ENCODE results near the gene NPFFR1.

Gene NPFFR1

DNA sequence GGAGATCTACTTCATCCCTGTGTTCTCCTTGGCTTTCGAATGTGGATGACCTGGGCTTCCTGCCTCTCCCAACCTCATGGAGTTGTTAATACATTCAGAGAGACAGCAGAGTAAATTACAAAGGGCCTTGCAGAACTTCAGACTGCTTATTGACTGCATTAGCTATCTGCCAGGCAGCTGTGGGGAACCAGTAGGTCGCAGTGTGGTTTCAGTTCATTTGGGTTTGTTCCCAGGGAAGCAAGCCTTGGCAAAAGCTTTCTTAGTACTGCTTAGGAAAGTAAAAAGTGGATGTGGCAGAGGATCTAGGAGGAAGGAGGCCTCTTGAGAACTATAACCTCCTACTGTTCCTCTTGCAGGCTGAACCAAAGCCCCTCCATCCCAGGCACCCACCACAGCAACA lies 9.2 kb downstream of the NPFFR1 start:
- Histone ChIP-seq H3K27me3 (ENCODE audit: insufficient read depth, insufficient read length) (no peaks in the 10 kb centered on the region), H3K4me3 (ENCODE audit: insufficient read length, low read depth) (no peak overlapping the region), H3K9ac (ENCODE audit: insufficient read length, low read depth) (no peak overlapping the region), H3K36me3 (ENCODE audit: insufficient read depth, insufficient read length, low read length) (no peaks in the 10 kb centered on the region), H3K9me3 (ENCODE audit: insufficient read depth, low read length) (no peaks in the 10 kb centered on the region), H3K4me1 (ENCODE audit: insufficient read depth, insufficient read length) (peaks cover 6% of the 10 kb centered on the region)
- no peak for DNase-seq (ENCODE audit: low read depth, low spot score)
- TF ChIP-seq YY1 (IDR thresholded peaks at IDR 0.05; ENCODE audit: insufficient read depth, insufficient read length) = no peak
- no peak for TF ChIP-seq ZNF274 (IDR thresholded peaks at IDR 0.05; ENCODE audit: low read depth, low read length)
- TF ChIP-seq SUZ12 (IDR thresholded peaks at IDR 0.05; ENCODE audit: extremely low read depth, insufficient read depth, insufficient read length) = no peak

DNA sequence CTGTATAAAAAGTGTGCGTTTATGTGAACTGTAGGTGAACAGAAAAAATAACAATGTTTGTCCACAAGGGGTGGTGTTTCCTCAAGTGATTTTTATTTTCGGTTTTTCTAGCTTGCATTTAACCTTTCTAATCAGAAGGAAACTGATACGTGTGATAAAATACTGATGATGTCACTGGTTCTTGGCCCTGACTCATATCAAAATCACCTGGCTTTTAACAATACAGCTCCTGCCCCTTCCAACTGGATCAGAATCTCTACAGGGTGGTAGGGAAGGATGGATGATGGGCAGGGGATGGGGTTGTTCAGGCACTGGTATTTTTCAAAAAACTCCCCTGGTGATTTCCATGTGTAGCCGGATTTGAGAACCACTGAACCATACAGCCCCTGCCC lies 10.9 kb downstream of the NPFFR1 start:
- H3K9me3 ChIP-seq (ENCODE audit: insufficient read depth, low read length) = no peaks in the 10 kb centered on the region
- no peak overlapping the region for H3K4me3 ChIP-seq (ENCODE audit: insufficient read length, low read depth)
- H3K36me3 ChIP-seq (ENCODE audit: insufficient read depth, insufficient read length, low read length) = no peaks in the 10 kb centered on the region
- H3K27me3 ChIP-seq (ENCODE audit: insufficient read depth, insufficient read length) = no peaks in the 10 kb centered on the region
- no peak overlapping the region for H3K9ac ChIP-seq (ENCODE audit: insufficient read length, low read depth)
- no peak for DNase-seq (ENCODE audit: low read depth, low spot score)
- TF ChIP-seq ZNF274 (IDR thresholded peaks at IDR 0.05; ENCODE audit: low read depth, low read length) (no peak), SUZ12 (IDR thresholded peaks at IDR 0.05; ENCODE audit: extremely low read depth, insufficient read depth, insufficient read length) (no peak), YY1 (IDR thresholded peaks at IDR 0.05; ENCODE audit: insufficient read depth, insufficient read length) (no peak)
- peaks cover 6% of the 10 kb centered on the region for H3K4me1 ChIP-seq (ENCODE audit: insufficient read depth, insufficient read length)

DNA sequence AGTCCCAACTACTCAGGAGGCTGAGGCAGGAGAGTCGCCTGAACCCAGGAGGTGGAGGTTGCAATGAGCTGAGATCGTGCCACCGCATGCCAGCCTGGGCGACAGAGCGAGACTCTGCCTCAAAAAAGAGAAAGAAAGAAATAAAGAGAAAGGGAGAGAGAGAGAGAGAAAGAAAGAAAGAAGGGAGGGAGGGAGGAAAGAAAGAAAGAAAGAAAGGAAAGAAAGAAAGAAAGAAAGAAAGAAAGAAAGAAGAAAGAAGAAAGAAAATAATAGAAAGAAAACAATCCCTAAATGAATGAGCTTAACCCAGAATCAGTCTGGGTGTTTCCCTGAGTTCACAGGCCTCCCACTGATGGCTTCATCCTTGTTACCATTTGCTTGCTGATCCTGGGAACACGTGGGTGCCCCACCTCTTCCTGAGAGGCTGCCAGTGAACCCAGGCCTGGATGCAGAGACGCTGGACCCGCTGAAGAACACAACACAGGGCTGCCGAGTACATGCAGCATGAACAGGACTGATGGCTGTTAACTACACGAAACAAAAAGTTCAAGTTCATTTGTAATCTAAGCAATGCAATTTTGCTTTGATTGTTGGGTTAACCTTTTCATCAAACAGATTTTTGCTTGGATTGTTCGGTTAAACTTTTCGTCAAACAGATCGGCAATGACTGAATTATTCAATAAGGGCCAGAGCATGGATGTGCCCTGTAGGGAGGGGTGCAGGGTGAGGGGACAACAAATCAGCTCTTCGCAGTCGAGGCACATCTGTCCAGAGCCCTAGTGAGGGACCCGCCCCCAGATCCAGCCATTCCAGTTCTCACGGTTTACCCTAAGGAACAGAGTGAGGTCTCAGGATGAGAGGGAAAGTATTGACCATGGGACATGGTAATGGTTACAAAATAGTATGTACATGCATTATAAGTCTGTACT lies 11.5 kb downstream of the NPFFR1 start:
- no peak overlapping the region for H3K4me3 ChIP-seq (ENCODE audit: insufficient read length, low read depth)
- peaks cover 6% of the 10 kb centered on the region for H3K4me1 ChIP-seq (ENCODE audit: insufficient read depth, insufficient read length)
- no peaks in the 10 kb centered on the region for H3K27me3 ChIP-seq (ENCODE audit: insufficient read depth, insufficient read length)
- no peaks in the 10 kb centered on the region for H3K36me3 ChIP-seq (ENCODE audit: insufficient read depth, insufficient read length, low read length)
- H3K9me3 ChIP-seq (ENCODE audit: insufficient read depth, low read length) = no peaks in the 10 kb centered on the region
- TF ChIP-seq YY1 (IDR thresholded peaks at IDR 0.05; ENCODE audit: insufficient read depth, insufficient read length) = no peak
- H3K9ac ChIP-seq (ENCODE audit: insufficient read length, low read depth) = no peak overlapping the region
- DNase-seq (ENCODE audit: low read depth, low spot score) = no peak

DNA sequence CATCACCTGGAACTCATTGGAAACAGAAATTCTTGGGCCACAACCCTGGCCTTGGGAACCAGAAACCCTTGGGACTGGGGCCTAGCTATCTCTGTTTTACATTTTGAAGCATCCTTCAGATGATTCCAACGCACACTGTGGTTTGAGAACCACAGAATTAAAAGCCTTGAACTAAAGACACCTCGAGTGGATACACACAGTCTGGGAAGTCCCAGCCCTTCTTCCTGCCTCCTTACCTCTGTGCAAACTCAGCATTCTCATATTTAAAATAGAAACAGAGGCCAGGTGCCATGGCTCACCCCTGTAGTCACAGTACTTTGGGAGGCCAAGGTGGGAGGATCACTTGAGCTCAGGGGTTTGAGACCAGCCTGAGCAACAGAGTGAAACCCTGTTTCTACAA lies 12.9 kb downstream of the NPFFR1 start:
- no peak for DNase-seq (ENCODE audit: low read depth, low spot score)
- no peak for TF ChIP-seq YY1 (IDR thresholded peaks at IDR 0.05; ENCODE audit: insufficient read depth, insufficient read length)
- TF ChIP-seq SUZ12 (IDR thresholded peaks at IDR 0.05; ENCODE audit: extremely low read depth, insufficient read depth, insufficient read length) = no peak
- no peak for TF ChIP-seq ZNF274 (IDR thresholded peaks at IDR 0.05; ENCODE audit: low read depth, low read length)
- Histone ChIP-seq H3K4me3 (ENCODE audit: insufficient read length, low read depth) (no peak overlapping the region), H3K36me3 (ENCODE audit: insufficient read depth, insufficient read length, low read length) (no peaks in the 10 kb centered on the region), H3K9ac (ENCODE audit: insufficient read length, low read depth) (no peak overlapping the region), H3K4me1 (ENCODE audit: insufficient read depth, insufficient read length) (peaks cover 6% of the 10 kb centered on the region), H3K9me3 (ENCODE audit: insufficient read depth, low read length) (no peaks in the 10 kb centered on the region), H3K27me3 (ENCODE audit: insufficient read depth, insufficient read length) (no peaks in the 10 kb centered on the region)

DNA sequence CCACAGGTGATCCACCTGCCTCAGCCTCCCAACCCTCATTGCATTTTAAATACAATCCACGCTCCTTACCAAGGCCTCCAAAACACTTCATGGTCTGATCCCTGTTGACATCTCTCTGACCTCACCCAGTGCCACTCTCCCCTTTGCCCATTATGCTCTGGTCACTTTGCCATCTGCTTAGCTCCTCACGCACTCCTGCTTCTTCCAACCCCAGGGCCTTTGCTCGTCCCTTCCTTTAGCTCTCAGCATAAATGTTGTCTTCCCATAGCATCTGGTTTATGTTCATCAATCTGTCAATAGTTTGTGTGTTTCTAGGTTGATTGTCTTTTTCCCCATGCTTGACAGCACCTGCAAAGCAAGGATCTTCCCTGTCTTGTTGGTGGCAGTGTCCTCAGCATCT lies 14.1 kb downstream of the NPFFR1 start:
- H3K4me3 ChIP-seq (ENCODE audit: insufficient read length, low read depth) = no peak overlapping the region
- TF ChIP-seq ZNF274 (IDR thresholded peaks at IDR 0.05; ENCODE audit: low read depth, low read length) (no peak), SUZ12 (IDR thresholded peaks at IDR 0.05; ENCODE audit: extremely low read depth, insufficient read depth, insufficient read length) (no peak), YY1 (IDR thresholded peaks at IDR 0.05; ENCODE audit: insufficient read depth, insufficient read length) (no peak)

DNA sequence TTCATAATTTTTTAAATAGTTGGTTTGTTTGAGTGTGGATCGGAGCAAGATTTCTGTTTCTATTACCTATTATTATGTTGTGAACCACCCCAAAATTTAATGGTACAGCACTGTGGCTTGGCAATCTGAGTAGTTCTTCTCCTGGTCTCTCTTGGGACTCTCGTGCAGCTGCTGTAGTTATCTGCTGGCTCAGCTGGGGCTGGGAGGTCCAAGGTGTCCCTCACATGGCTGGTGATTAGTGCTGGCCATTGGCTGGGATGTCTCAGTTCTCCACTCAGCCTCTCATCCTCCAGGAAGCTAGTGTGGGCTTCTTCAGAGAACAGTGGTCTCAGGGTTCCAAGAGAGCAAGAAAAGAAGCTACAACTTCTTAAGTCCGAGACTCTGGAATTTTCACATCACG lies 15.4 kb downstream of the NPFFR1 start:
- no peak for TF ChIP-seq SUZ12 (IDR thresholded peaks at IDR 0.05; ENCODE audit: extremely low read depth, insufficient read depth, insufficient read length)
- no peak for TF ChIP-seq ZNF274 (IDR thresholded peaks at IDR 0.05; ENCODE audit: low read depth, low read length)
- TF ChIP-seq YY1 (IDR thresholded peaks at IDR 0.05; ENCODE audit: insufficient read depth, insufficient read length) = no peak
- H3K9ac ChIP-seq (ENCODE audit: insufficient read length, low read depth) = no peak overlapping the region

More for the DNA sequence above, 14.1 kb downstream of the NPFFR1 start:
- Histone ChIP-seq H3K36me3 (ENCODE audit: insufficient read depth, insufficient read length, low read length) (no peaks in the 10 kb centered on the region), H3K27me3 (ENCODE audit: insufficient read depth, insufficient read length) (no peaks in the 10 kb centered on the region), H3K9ac (ENCODE audit: insufficient read length, low read depth) (no peak overlapping the region), H3K4me1 (ENCODE audit: insufficient read depth, insufficient read length) (peaks cover 4% of the 10 kb centered on the region), H3K9me3 (ENCODE audit: insufficient read depth, low read length) (no peaks in the 10 kb centered on the region)
- no peak for DNase-seq (ENCODE audit: low read depth, low spot score)

DNA sequence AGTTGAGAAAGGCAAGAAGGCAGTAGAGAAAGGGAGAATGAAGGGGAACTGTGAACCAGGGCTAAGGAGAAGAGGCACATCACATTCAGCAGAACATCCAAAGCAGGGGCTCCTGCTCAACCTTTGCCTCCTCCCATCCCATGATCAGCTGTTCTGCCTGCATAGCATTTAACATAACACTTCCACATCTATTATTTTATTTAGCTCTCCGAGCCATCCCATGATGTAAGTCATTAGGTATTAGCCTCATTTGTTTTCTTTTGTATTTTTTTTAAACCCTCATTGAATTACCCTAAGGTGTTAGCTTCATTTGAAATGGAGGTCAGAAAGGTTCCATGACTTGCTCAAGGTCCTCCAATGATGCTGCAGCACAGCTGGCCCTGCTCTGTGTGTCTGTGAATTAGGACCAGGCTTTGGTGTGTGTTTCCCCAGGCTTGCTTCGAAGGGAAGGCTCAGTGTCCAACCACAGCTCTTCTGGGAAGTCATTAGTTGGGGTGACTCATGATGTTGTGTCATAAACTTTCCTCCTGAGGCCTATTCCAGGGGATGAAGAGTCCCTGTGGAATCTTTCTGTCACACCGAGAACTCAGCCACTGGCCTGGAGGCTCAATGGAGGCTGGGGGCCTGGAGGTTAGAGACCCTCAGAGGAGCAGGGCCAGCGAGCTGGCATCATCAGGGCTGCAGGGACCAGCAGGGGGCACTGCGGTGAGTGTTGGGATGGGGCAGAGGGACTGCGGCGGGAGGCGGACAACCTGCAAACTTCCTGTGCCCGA lies 16.5 kb downstream of the NPFFR1 start:
- H3K27me3 ChIP-seq (ENCODE audit: insufficient read depth, insufficient read length) = no peaks in the 10 kb centered on the region
- no peak for TF ChIP-seq SUZ12 (IDR thresholded peaks at IDR 0.05; ENCODE audit: extremely low read depth, insufficient read depth, insufficient read length)
- TF ChIP-seq YY1 (IDR thresholded peaks at IDR 0.05; ENCODE audit: insufficient read depth, insufficient read length) = no peak
- TF ChIP-seq ZNF274 (IDR thresholded peaks at IDR 0.05; ENCODE audit: low read depth, low read length) = no peak
- DNase-seq (ENCODE audit: low read depth, low spot score) = no peak
- H3K9me3 ChIP-seq (ENCODE audit: insufficient read depth, low read length) = no peaks in the 10 kb centered on the region
- no peak overlapping the region for H3K9ac ChIP-seq (ENCODE audit: insufficient read length, low read depth)
- H3K4me1 ChIP-seq (ENCODE audit: insufficient read depth, insufficient read length) = no peaks in the 10 kb centered on the region
- H3K4me3 ChIP-seq (ENCODE audit: insufficient read length, low read depth) = no peak overlapping the region
- H3K36me3 ChIP-seq (ENCODE audit: insufficient read depth, insufficient read length, low read length) = no peaks in the 10 kb centered on the region

More for the DNA sequence above, 15.4 kb downstream of the NPFFR1 start:
- Histone ChIP-seq H3K9me3 (ENCODE audit: insufficient read depth, low read length) (no peaks in the 10 kb centered on the region), H3K4me3 (ENCODE audit: insufficient read length, low read depth) (no peak overlapping the region), H3K27me3 (ENCODE audit: insufficient read depth, insufficient read length) (no peaks in the 10 kb centered on the region), H3K36me3 (ENCODE audit: insufficient read depth, insufficient read length, low read length) (no peaks in the 10 kb centered on the region), H3K4me1 (ENCODE audit: insufficient read depth, insufficient read length) (peaks cover 1% of the 10 kb centered on the region)
- DNase-seq (ENCODE audit: low read depth, low spot score) = no peak
